Measurements from ENCODE around the gene NLN.
A peak's percentile ranks its signal among the peaks of the same experiment; 100 is the strongest.
"Not testable (repeated sequence)": the region's sequence is repeated elsewhere in the genome, so short reads cannot be mapped to it uniquely, and the experiment has no call there.

The NLN gene

DNA sequence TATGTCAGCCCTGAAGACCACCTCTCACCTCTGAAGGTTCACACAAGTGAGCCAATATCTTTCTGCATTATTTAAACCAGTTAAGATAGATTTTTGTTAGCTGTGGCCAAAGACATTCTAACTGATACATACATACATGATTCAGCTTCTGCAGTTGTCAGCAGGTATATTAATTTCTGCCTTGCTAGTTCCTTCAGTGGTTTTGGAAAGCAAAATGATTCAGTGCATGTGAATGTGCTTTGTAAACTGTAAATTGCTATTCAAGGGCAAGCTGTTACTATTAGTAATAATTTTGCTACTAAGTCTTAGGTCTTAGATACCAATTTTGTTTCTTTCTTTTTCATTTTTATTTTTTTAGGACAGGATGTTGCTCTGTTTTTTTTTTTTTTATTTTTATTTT is 115.1 kb downstream of the NLN start:
- DNase-seq = no peak

DNA sequence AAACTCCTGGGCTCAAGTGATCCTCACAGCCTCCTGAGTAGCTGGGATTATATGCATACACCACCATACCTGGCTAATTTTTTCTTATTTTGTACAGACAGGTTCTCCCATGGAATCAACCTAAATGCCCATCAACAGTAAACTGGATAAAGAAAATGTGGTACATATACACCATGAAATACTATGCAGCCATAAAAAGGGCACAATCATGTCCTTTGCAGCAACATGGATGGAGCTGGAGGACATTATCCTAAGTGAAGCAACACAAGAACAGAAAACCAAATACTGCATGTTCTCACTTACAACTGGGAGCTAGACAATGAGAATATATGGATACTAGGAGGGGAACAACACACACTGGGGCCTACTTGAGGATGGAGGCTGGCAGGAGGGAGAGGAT is 117.2 kb downstream of the NLN start:
- DNase-seq = not testable (repeated sequence)

DNA sequence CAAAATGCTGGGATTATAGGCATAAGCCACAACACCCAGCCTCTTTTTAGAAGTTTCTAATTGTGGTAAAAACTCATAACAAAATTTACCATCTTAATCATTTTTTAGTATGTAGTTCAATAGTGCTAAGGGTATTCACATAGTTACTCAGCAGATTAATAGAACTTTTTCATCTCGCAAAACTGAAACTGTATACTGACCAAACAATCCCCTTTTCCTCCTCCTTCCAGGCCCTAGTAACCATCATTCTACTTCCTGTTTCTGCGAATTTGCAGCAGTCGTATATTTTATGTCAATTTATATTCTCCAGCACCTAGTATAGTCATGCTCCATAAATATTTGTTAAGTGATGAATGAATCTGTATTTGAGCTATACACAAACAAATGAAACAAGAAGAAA is 118.1 kb downstream of the NLN start:
- DNase-seq = no peak

DNA sequence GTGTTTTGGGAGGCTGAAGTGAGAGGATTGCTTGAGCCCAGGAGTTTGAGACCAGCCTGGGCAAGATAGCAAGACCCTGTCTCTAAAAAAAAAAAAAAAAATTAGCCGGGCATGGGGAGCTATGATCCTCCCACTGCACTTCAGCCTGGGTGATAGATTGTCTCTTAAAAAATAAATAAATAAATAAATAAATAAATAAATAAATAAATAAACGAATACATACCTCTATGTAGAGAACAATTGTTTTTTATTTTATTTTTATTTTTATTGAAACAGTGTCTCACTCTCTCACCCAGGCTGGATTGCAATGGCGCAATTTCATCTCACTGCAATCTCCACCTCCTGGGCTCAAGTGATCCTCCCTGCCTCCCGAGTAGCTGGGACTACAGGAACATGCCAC is 122.8 kb downstream of the NLN start:
- not testable (repeated sequence) for DNase-seq

DNA sequence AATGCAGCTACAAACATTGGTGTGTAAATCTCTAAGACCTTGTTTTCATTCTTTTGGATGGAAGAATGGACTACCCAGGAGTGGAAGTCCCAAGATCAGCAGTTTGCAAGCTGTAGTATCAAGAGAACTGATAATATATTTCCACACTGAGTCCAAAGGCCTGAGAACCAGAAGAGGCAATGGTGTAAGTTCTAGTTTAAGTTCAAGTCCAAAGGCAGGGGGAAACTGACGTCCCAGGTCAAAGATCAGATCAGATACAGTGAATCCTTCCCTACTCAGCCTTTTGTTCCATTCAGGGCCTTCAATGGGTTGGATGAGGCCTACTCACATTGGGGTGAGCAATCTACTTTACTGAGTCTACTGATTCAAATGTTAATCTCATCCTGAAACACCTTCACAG is 124.1 kb downstream of the NLN start:
- no peak for DNase-seq

DNA sequence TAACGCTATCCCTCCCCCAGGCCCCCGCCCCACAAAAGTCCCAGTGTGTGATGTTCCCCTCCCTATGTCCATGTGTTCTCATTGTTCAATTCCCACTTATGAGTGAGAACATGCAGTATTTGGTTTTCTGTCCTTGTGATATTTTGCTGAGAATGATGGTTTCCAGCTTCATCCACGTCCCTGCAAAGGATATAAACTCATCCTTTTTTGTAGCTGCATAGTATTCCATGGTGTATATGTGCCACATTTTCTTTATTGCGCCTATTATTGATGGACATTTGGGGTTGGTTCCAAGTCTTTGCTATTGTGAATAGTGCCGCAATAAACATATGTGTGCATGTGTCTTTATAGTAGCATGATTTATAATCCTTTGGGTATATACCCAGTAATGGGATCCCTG is 125.0 kb downstream of the NLN start:
- not testable (repeated sequence) for DNase-seq

DNA sequence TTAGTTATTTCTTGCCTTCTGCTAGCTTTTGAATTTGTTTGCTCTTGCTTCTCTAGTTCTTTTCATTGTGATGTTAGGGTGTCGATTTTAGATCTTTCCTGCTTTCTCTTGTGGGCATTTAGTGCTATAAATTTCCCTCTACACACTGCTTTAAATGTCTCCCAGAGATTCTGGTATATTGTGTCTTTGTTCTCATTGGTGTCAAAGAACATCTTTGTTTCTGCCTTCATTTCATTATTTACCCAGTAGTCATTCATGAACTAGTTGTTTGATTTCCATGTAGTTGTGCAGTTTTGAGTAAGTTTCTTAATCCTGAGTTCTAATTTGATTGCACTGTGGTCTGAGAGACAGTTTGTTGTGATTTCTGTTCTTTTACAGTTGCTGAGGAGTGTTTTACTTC is 127.9 kb downstream of the NLN start:
- not testable (repeated sequence) for DNase-seq

DNA sequence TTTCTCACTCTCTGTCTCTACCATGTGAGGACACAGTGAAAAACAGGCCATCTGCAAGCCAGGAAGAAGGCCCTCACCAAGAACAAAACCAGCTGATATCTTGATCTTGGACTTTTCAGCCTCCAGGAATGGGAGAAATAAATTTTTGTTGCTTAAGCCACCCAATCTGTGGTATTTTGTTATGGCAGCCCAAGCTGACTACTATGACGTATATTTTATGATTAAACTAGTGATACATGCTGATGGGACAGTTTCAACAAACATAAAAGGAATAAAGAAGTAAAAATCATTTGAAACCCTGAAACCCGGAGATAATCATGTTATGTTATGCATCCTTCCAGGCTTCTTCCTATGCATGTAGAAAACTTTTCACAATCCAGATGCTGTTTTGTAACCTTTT is 132.9 kb downstream of the NLN start:
- no peak for DNase-seq

DNA sequence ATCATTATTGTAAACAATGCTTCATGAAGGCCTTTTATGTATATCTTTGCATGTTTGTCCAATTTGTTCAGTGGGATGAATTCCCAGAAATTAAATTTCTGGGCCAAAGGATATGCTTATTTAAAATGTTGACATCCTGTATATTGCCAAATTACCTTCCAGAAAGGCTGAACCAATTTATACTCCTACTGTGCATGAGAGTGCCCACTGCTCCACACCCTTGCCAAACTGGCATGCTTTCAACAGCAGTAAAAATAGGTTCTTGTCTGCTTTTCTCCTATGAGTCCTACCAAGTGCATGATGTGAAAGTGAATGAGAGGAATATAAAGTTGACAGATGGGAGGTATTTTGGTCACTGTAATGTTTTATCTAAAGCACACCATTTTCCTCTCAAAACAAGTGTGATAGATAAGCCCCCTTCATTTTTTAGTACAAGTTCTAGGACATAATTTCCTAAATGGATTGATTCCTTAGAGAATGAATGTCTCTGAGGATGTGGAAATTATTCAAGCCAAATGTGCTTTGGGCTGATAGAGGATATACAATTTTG is 133.8 kb downstream of the NLN start:
- DNase-seq = peak; percentile 6

DNA sequence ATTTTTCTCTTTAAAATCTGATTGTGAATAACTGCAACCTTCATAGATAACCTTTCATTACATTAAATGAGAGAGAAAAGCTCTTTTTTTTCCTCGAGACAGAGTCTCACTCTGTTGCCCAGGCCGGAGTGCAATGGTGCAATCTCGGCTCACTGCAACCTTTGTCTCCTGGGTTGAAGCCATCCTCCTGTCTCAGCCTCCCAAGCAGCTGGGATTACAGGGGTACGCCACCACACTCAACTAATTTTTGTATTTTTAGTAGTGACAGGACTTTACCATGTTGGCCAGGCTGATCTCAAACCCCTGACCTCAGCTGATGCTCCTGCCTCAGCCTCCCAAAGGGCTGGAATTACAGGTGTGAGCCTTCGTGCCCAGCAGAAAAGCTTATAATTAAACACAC is 134.5 kb downstream of the NLN start:
- DNase-seq = no peak

DNA sequence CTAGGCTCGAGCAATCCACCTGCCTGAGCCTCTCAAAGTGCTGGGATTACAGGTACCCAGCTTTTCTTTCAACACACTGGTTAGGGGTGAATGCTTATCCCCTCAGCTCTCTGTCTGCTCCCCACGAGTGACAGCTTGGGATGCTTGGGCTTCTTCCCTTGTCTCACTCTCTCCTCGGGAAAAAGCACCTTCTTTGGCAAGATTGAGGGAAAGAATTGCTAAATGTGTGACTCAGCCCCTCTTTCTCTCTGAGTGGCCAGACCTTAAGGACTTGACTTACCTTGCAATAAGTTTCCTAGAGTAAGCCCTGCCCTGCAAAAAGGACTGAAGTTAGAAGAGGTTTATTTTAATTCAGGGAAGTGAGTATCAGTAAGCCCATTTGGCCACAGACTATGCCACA is 136.3 kb downstream of the NLN start:
- DNase-seq = no peak

DNA sequence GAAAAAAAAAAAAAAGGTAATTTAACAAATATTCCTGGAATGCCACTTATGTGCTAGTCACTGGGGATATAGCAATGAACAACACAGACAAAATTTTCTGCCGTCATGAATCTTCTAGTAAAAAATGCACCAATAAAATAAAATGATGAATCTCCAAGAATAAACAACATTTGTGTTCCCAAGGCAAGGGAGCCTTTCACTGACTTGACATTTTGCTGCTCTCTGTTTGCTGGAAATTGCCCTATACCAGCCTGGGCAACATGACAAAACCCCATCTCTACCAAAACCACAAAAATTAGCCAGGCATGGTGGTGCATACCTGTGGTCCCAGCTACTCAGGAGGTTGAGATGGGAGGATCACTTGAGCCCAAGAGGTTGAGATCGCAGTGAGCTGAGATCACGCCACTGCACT is 139.8 kb downstream of the NLN start:
- DNase-seq = no peak

DNA sequence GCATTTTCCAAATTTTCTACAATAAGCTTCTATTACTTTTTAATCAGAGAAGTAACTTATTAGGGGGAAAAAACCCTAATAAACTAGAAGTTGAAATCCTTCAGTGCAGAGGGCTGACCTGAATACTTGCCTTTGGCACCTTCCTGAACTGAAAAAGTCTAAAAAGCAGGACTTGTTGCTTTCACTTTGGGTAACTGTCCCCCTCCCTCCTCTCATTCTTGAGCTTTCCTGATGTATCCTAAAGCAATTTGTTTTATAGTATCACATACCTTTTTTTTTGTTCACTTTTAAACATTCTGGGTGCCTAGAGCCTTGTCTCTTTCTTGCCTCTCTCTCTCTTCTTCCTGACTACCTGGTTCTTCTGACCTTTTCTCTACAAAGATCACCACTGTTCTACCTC is 140.4 kb downstream of the NLN start:
- DNase-seq = no peak

DNA sequence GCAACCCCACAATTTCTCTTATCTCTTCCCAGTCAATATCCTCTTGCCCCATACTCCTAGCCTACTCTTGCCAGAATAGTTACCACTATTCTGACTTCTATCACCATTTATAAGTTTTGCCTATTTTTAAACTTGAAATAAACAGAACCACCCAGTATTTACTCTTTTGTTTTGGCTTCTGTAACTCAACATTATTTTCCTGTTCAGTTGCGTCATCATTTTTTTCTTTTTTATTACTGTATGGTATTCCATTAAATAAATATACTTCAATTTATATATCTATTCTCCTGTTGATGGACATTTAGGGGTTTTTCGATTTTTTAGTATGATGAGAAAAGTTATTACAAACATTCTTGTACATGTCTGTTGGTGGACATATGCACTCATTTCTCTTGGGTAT is 141.7 kb downstream of the NLN start:
- DNase-seq = no peak

DNA sequence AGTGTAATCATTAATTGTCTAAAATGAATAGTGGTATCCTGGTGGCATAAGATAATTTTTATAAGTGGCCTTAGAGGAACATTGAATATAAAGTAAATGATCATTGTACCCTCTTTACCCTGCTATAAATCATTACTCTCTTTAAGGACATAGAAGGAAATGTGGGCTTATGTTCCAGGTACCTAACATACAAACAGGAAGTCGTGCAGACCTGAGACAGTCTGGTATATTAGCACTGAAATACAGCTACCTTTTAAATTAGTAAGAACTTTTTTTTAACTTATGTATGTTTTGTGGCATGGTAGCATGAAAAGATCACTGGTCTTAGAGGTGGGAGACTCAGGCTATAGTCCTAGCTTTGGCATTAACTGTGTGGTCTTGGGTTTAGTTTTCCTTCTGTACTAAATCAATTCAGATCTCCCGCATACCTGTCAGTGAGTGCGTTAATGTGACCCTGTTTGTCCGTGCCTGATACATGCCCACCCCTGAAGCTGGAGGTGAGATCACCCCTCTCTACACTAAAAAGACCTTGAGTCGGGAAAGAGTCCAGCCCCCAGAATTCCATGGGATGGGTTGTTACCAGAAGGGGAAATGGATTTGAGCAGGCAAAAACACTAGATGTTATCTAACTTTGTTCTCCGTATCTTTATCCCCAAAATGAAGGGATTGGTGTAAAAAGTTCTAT is 145.0 kb downstream of the NLN start:
- no peak for DNase-seq

DNA sequence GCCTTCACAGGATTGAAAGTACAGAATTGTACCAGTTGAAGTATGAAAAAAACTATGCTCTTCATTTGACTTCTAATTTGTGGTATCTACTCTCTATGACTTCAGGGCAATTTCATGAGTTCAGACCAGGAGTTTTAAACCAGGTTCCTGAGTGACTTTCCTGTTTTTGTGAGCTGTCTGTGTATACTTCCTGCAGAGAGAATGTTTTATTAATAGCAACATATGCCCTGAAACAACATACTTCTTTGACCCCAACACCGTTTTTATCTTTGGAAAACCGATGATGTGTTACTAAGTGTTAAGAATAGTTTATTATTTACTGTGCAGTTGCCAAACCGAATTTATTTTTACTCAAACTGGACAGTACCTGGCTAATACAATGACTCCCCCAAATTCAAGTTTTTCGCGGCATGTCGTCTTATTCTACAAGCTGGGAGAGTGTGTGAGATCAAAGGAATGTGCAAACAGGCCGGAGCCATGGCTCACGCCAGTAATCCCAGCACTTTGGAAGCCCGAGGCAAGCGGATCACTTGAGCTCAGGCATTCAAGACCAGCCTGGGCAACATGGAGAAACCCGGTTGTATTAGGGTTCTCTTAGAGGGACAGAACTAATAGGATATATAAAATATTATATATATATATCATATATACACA is 145.7 kb downstream of the NLN start:
- DNase-seq = no peak

DNA sequence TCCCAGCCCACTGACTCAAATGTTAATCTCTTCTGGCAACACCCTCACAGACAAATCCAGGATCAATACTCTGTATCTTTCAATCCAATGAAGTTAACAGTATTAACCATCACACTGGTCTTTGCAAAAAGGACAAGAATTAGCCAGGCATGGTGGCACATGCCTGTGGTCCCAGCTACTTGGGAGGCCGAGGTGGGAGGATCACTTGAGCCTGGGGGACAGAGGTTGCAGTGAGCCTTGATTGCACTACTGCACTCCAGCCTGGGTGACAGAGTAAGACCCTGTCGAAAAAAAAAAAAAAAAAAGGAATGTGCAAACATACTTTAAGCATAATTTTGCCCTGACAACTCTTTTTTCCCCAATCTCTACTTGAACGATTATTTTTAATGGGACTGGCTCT is 146.5 kb downstream of the NLN start:
- no peak for DNase-seq

DNA sequence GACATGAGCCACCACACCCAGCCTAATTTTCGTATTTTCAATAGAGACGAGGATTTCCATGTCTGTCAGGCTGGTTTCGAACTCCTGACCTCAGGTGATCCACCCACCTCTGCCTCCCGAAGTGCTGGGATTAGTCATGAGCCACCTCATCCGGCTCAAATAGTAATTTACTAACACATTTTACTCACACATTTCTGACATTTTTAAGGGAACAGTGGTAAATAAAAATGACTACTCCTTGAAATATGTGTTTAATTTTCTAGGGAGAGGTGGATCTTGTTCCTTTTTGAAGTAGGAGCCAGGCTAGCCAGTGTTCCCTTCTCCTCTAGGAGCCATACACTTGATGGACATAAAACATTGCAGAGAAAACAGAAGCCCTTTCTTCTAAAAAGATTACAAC is 149.2 kb downstream of the NLN start:
- no peak for DNase-seq

DNA sequence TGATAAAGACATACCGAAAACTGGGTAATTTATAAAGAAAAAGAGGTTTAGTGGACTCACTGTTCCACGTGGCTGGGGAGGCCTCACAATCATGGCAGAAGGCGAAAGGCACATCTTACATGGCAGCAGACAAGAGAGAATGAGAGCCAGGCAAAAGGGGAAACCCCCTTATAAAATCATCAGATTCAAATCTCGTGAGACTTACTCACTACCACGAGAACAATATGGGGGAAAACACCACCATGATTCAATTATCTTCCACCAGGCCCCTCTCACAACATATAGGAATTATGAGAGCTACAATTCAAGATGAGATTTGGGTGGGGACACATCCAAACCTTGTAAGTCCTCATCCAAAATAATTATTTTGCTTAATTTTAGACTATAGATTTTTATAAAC is 149.8 kb downstream of the NLN start:
- DNase-seq = not testable (repeated sequence)

DNA sequence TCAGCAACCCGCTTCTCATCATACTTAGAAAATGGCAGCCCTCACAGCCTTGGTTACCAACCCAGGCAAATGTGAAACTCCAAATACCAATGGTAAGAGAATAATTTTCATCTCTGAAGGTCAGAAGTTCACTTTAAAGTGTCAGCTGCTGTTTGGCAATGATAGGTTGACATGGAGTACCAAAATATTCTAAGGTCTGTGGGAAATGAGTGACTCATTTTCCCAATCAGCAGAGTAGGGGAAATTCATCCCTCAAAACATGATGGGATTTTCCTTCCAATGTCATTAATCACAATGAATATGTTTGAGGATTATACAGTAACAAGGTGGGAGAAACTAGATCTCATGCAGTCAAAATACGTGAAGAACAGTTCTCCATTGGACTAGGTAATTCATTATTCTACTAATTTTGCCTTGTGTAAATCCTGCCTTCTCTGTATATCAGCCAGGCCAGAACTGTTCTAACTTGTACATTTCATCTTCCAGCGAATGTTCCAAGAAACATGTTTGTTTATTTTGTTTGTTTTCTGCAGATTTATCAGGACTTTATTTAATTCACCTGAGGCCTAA is 151.3 kb downstream of the NLN start:
- no peak for DNase-seq

DNA sequence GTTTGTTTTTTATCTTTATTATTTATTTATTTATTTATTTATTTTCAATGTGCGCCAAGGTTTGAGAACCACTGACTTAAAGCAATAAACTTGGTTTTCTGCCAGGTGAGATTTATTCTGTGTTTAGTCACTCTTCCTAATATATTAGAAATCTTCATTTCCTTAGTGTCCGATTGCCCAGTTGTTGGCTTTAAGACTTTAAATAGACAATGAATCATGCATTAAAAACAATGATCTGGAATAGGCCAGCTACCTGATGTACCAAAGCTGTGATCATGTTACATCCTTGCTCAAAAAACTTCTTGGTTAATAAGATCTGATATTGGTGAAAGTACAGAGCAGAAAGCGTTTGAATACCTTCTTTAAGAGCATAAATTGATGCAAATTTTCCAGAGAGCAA is 152.2 kb downstream of the NLN start:
- no peak for DNase-seq

DNA sequence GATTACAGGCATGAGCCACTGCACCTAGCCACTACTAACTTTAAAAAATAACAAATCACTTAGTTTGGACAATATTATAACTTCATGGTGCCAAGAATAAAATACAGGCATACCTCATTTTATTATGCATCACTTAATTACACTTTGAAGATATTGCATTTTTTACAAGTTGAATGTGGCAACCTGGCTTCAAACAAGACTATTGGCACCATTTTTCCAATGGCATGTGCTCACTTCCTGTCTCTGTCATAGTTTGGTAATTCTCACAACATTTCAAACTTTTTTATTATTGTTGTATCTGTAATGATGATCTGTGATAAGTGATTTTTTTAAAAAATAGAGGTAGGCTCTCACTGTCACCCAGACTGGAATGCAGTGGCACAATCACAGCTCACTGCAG is 154.5 kb downstream of the NLN start:
- no peak for DNase-seq

DNA sequence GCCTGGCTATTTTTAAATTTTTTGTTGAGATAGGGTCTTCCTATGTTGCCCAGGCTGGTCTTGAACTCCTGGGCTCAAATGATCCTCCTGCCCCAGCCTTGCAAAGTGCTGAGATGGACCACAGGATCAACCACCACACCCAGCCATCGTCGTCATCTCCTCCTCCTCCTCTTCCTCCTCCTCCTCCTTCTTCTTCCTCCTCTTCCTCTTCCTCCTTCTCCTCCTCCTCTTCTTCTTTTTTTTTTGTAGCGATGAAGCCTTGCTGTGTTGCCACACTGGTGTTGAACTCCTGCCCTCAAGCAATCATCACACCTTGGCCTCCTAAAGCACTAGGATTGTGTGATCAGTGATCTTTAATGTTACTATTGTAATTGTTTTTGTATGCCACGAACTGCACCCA is 155.0 kb downstream of the NLN start:
- no peak for DNase-seq

Measured in NCI-H1092 treated with DMSO at 0.1 percent for 48 hours (cell line).